H1 (cell line): Measurements from ENCODE around the gene TM4SF18.

Source experiments
- CEBPB ChIP-seq: IDR thresholded peaks from 2 replicates; pipeline ENCODE4 v1.6.1; 2012; ENCODE audit warnings: low read depth, low read length
- CHD1 ChIP-seq: IDR thresholded peaks from 2 replicates; pipeline ENCODE4 v1.6.1; 2012; ENCODE audit warnings: low read depth, low read length, improper control_type of control experiment
- CREB1 ChIP-seq: IDR thresholded peaks from 2 replicates; pipeline ENCODE4 v1.6.1; 2012; ENCODE audit warnings: inconsistent platforms
- EGR1 ChIP-seq: IDR thresholded peaks from 2 replicates; pipeline ENCODE4 v1.6.1; 2011; ENCODE audit warnings: low read depth, low read length, borderline replicate concordance
- EP300 ChIP-seq, 2 experiments: IDR thresholded peaks; 1 replicate in 1 of 2; 2 replicates in 1 of 2; pipeline ENCODE4 v1.6.1; 2011 to 2012; ENCODE audit warnings: low read depth in 2 of 2, low read length in 2 of 2, mild to moderate bottlenecking in 2 of 2, borderline replicate concordance in 1 of 2, inconsistent platforms in 1 of 2, moderate library complexity in 1 of 2
- GTF2F1 ChIP-seq: IDR thresholded peaks from 2 replicates; pipeline ENCODE4 v1.6.1; 2012; ENCODE audit warnings: low read depth, low read length, improper control_type of control experiment, borderline replicate concordance
- HDAC2 ChIP-seq, 2 experiments: fragments of 300-600 bp in 1 of 2; sonication (generic) in 1 of 2; IDR thresholded peaks; 2 replicates each; pipeline ENCODE4 v1.6.1; 2011 to 2012; ENCODE audit warnings: low read depth in 2 of 2, low read length in 2 of 2, mild to moderate bottlenecking in 2 of 2, moderate library complexity in 2 of 2, borderline replicate concordance in 1 of 2, inconsistent platforms in 1 of 2
- POLR2A ChIP-seq, 2 experiments: IDR thresholded peaks; 1 replicate in 1 of 2; 2 replicates in 1 of 2; pipeline ENCODE4 v1.6.1; 2011; ENCODE audit warnings: low read depth in 2 of 2, low read length in 2 of 2, mild to moderate bottlenecking in 2 of 2; ENCODE audit errors: control extremely low read depth in 1 of 2
- POLR2AphosphoS5 ChIP-seq: IDR thresholded peaks from 2 replicates; pipeline ENCODE4 v1.6.1; 2011; ENCODE audit warnings: low read depth, low read length
- RXRA ChIP-seq: IDR thresholded peaks from 2 replicates; pipeline ENCODE4 v1.6.1; 2011; ENCODE audit warnings: low read depth, mild to moderate bottlenecking, low read length, moderate library complexity; ENCODE audit not compliant: insufficient read depth
- SIRT6 ChIP-seq: IDR thresholded peaks from one replicate; pipeline ENCODE4 v1.7.1; 2012; ENCODE audit warnings: low read length, inconsistent platforms
- SUZ12 ChIP-seq: fragments of 200-600 bp; sonication (generic); IDR thresholded peaks from 2 replicates; pipeline ENCODE4 v1.6.1; 2012; ENCODE audit warnings: mild to moderate bottlenecking, inconsistent platforms, low read length, moderate library complexity, mixed read lengths
- TAF1 ChIP-seq: IDR thresholded peaks from 2 replicates; pipeline ENCODE4 v1.6.1; 2011; ENCODE audit warnings: mild to moderate bottlenecking, low read depth, low read length
- TF ChIP-seq, protein P1 (sequence below), 3 experiments: IDR thresholded peaks; 1 replicate in 2 of 3; 2 replicates in 1 of 3; pipeline versions ENCODE4 v1.5.1 to v1.6.1; 2011; ENCODE audit warnings: low read length in 3 of 3, mild to moderate bottlenecking in 3 of 3, inconsistent platforms in 2 of 3, low read depth in 1 of 3, moderate library complexity in 1 of 3; ENCODE audit not compliant: insufficient read depth in 1 of 3; ENCODE audit errors: control extremely low read depth in 1 of 3

DNA sequence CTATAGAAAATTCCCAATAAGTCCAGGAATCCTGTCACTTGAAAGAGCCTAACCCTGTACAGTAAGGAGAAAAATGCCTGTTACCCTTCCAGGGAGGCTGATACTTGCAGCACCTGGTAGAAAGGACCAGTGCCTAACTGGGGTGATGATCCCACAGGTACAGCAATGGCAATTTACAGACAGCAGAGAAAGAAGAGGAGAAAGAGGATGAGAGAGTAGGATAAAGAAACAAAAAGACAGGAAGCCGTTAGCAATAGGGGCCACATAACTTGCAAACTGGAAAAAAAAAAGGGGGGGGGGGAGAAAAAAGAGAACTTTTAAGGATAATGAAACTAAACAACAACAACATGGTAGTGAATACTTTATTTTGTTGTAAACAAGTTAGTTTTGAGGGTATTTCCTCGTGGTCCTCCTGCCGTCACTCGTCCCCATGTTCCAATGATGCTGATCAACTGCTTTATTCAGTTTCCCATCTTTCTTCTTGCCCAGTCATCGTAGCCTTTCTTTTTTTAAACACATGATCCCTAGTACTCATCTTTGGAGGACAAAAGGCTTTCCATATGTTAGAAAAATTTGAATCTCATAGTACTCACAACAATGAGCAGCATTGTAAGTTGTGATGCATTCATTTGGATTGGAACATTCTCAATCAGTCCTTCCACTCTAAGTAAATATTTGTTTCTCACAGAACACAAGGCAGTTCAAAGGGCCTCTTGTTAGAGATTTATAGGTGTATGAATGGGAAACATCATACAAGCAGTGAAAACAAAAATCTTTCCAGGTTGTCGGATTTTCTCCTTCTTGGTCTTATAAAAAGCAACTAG, 35.5 kb upstream of the TM4SF18 start:
- TF ChIP-seq, protein P1, sequence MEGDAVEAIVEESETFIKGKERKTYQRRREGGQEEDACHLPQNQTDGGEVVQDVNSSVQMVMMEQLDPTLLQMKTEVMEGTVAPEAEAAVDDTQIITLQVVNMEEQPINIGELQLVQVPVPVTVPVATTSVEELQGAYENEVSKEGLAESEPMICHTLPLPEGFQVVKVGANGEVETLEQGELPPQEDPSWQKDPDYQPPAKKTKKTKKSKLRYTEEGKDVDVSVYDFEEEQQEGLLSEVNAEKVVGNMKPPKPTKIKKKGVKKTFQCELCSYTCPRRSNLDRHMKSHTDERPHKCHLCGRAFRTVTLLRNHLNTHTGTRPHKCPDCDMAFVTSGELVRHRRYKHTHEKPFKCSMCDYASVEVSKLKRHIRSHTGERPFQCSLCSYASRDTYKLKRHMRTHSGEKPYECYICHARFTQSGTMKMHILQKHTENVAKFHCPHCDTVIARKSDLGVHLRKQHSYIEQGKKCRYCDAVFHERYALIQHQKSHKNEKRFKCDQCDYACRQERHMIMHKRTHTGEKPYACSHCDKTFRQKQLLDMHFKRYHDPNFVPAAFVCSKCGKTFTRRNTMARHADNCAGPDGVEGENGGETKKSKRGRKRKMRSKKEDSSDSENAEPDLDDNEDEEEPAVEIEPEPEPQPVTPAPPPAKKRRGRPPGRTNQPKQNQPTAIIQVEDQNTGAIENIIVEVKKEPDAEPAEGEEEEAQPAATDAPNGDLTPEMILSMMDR (IDR thresholded peaks at IDR 0.05; ENCODE audit: control extremely low read depth in 1 of 3, insufficient read depth in 1 of 3, low read depth in 1 of 3, low read length in 3 of 3): no peak
- TF ChIP-seq HDAC2 (IDR thresholded peaks at IDR 0.05; ENCODE audit: borderline replicate concordance in 1 of 2, low read depth in 2 of 2, low read length in 2 of 2) (no peak), POLR2A (IDR thresholded peaks at IDR 0.05; ENCODE audit: control extremely low read depth in 1 of 2, low read depth in 2 of 2, low read length in 2 of 2) (no peak), SUZ12 (no peak), CEBPB (no peak), CREB1 (no peak), TAF1 (no peak), SIRT6 (no peak), CHD1 (no peak), GTF2F1 (no peak), EP300 (IDR thresholded peaks at IDR 0.05; ENCODE audit: borderline replicate concordance in 1 of 2, low read depth in 2 of 2, low read length in 2 of 2) (no peak), EGR1 (no peak), POLR2AphosphoS5 (no peak), RXRA (no peak)
